Activated T-helper 1 cell treated with Interleukin-2 at 50 U/mL for 16 hours (primary cell): ENCODE results near the gene GPR153.

ENCODE experiments used
- DNase-seq: peaks from one replicate; pipeline ENCODE4 v3.0.0-alpha.2; 2020; ENCODE audit warnings: low read depth

The GPR153 gene

DNA sequence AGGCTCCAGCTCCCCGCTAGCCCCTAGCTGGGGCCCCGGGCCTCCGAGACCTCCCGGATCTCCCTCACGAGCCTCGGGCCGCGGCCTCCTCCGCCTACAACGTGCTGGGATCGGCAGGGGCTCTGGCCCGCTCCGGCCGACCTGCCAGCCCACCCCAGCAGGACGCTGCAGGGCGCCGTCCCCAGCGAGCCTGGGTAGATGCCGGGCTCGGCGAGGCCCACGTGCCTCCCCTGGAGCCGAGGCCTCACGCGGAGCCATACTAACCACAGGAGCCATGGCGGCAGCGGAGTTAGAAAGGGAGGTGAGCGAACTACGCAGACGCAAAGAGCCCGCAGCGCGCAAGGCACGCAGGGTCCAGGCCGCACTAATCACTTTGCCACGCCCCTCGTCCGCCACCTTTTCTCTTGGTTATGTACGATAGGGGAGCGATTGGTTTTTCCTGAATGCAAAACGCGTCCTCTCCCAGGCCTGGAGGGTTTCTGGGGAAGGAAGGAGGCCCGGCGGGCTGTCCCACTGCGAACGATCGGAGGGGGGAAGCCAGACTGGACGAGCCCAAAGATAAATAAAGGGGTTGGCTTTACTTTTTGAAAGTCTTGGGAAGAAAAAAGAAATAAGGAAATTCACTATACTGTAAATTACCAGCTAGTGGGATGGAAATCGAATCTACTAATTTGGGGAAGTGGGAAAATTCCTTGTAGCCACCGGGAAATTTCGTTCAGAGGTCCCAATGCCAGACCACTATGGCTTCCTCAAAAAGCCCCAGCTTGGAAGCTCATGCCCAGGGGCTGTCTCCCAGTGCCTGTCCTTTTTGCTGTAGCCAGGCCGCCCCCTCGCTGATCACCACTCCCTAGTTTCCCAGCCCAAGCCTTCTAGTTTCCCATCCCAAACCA, 61.4 kb downstream of the GPR153 start, which contains the start of gene RPL22:
RPL22 (minus strand) TSS at position 298 of the 890 bp plus-strand sequence; CDS start at position 276, 22 bp downstream.
- peak; percentile 93 for DNase-seq

DNA sequence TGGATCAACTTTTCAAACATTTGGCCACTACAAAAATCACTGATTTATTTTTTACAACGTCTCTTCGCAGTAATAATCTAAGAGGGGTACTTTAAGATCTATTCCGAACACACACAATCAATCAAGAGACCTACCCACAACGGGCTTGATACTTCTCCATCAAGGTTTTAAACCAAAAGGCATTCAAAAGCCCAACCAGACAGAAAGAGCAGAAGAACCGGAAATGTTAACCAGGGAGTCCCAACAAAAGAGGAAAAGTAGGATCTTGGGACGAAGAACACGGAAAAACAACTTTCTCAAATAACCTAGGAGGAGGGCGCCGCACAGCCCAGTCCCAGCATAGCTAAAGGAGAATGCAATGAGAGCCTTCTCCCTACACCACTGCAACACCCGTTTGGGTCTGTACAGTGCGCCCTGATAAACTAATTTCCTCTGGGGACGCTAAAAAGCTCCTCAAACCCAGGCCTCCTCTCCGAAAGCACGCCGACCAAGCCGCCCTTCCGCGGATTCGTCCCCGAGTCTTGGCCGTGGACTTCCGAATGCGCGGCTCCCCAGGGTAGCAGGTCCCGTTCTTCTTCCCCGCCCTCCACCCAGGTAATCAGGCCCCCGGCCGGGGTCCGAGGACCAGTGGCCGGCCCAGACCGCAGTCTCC, 62.1 kb downstream of the GPR153 start:
- no peak for DNase-seq

DNA sequence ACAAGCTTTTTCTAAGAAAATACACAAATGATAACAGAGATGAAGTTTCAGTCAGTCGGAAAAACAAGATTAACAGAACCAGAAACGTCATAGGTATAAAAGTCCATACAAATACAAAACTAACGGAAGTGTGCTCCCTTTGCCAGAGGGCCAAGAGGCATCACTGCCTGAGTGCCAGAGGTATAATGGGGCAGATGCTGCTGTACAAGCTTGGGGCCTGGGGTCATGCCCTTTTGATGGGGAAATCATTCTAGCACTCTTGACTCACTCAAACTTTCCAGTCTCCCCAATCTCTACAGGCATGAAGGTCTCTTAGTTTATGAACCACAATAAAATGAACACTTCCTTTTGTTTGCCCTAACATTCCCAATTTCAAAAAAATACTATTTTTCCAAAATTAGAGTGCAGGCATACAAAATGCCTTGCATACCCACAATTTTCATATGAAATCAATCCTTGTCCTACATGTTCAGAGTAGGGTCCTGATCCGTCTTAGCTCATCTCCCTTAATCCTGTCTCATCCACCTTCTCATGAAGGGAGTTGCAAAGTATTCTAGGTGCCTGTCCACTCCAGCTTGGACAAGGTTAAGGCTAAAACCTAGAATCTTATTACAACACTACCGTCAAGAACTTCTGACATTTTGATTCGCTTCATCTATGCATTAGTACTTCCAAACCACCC, 63.0 kb downstream of the GPR153 start:
- DNase-seq: no peak
